WTC11 (cell line): ENCODE results near the gene PRLR.

Experiments
- ETV6 ChIP-seq: sonication (generic); formaldehyde crosslinking; IDR thresholded peaks from 2 replicates; pipeline ENCODE4 v1.8.1; 2022; ENCODE audit warnings: mild to moderate bottlenecking, missing genetic modification reagents
- NFE2L1 ChIP-seq: sonication (generic); formaldehyde crosslinking; IDR thresholded peaks from 2 replicates; pipeline ENCODE4 v1.8.1; 2023; ENCODE audit warnings: missing genetic modification reagents
- NFYB ChIP-seq: sonication (generic); formaldehyde crosslinking; conservative IDR thresholded peaks from 2 replicates; pipeline ENCODE4 v1.8.0; 2022; ENCODE audit warnings: low read depth, missing genetic modification reagents
- SP1 ChIP-seq: sonication (generic); formaldehyde crosslinking; conservative IDR thresholded peaks from 2 replicates; pipeline ENCODE4 v1.8.1; 2022; ENCODE audit warnings: missing genetic modification reagents
- ZNF317 ChIP-seq: sonication (generic); formaldehyde crosslinking; IDR thresholded peaks from 2 replicates; pipeline ENCODE4 v1.8.1; 2023; ENCODE audit warnings: low read depth, mild to moderate bottlenecking, moderate library complexity, missing genetic modification reagents, borderline replicate concordance
- ZNF396 ChIP-seq: fragments of 250-450 bp; sonication (Bioruptor Pico); IDR thresholded peaks from 2 replicates; pipeline ENCODE4 v1.8.0; 2021; ENCODE audit warnings: mild to moderate bottlenecking, moderate library complexity, borderline replicate concordance
- TF ChIP-seq, protein P1 (sequence below): fragments of 200-600 bp; IDR thresholded peaks from 2 replicates; pipeline ENCODE4 v1.8.0; 2022; ENCODE audit warnings: antibody characterized with exemption

- TF ChIP-seq NFYB (CRISPR knock-in tag): no peak
- TF ChIP-seq, protein P1, sequence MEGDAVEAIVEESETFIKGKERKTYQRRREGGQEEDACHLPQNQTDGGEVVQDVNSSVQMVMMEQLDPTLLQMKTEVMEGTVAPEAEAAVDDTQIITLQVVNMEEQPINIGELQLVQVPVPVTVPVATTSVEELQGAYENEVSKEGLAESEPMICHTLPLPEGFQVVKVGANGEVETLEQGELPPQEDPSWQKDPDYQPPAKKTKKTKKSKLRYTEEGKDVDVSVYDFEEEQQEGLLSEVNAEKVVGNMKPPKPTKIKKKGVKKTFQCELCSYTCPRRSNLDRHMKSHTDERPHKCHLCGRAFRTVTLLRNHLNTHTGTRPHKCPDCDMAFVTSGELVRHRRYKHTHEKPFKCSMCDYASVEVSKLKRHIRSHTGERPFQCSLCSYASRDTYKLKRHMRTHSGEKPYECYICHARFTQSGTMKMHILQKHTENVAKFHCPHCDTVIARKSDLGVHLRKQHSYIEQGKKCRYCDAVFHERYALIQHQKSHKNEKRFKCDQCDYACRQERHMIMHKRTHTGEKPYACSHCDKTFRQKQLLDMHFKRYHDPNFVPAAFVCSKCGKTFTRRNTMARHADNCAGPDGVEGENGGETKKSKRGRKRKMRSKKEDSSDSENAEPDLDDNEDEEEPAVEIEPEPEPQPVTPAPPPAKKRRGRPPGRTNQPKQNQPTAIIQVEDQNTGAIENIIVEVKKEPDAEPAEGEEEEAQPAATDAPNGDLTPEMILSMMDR: no peak
- no peak for TF ChIP-seq NFE2L1
- TF ChIP-seq ETV6: no peak
- no peak for TF ChIP-seq ZNF396 (CRISPR knock-in tag)
- TF ChIP-seq SP1 (CRISPR knock-in tag): no peak
- no peak for TF ChIP-seq ZNF317 (CRISPR knock-in tag)
Observed at GRCh38 chr5:35061211-35061770, 169.0 kb downstream of the PRLR start.
